NCI-H1930 (cell line): ENCODE measurements around the gene ANKEF1.
"Not testable (repeated sequence)": the region's sequence is repeated elsewhere in the genome, so short reads cannot be mapped to it uniquely, and the experiment has no call there.

Experiments
- DNase-seq, 2 experiments: peaks; one replicate each; lab custom pipeline; 2025; lab: John Stamatoyannopoulos, UW

Gene ANKEF1

DNA sequence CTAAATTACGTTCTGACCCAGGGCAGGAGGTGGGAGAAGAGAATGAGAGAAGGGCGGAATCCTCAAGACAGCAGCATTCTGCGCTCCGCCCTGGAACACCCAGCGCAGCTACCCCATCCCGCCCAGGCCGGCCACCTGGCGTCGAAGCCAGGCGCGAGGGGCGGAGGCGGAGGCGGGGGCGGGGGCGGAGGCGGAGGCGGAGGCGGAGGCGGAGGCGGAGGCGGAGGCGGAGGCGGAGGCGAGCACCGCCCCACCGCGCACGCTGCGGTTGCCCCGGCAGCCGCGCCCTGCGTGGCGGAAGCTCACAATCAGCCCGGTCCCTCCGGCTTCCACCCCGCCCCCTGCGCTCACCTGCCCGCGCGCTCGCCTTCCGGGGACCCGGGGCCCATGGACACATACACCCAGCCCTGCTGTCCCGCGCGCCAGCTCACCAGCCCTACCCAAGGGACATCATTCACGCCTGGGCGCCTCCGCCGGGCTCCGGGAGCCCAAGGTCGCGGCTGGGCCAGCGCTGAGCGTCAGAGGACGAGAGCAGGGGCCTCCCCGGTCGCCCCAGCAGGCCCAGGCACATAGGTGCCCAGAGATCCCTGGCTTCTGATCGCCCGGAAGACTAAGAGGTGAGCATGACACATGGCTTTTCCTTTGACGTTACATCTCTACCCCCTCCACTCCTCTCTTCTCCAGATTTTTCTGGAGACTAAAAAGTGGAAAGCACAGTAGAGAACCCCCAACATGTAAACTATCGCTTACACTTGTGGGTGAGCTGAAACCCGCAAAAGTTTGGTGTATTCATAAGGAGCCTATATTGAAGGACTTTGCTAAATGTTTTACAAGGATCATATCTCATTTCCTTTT is at the start of gene ANKEF1:
Gene ANKEF1 (plus strand): TSS at position 271 of the 855 bp plus-strand sequence. CDS start 3,315 bp downstream, outside the sequence.
- peak; percentile 75 to 80 for DNase-seq

DNA sequence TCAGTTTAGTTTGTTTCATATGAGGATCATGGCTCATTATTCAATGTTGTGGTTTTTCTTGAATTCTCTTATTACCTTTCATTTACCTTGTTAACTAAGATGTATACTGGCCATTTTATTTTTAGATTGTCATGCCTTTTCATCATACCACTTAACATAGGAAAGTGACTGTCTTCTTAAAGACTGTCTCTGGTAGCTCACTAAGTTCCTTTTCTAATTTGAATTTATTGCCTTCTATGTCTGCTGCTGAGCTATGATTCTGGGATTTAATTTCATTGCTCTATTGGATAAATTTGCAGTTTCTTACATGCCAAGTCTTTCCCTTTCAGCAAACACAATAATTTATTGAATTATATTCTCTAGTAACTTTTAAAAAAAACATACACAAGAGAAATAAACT is 49.5 kb upstream of the ANKEF1 start:
- DNase-seq, result no peak

DNA sequence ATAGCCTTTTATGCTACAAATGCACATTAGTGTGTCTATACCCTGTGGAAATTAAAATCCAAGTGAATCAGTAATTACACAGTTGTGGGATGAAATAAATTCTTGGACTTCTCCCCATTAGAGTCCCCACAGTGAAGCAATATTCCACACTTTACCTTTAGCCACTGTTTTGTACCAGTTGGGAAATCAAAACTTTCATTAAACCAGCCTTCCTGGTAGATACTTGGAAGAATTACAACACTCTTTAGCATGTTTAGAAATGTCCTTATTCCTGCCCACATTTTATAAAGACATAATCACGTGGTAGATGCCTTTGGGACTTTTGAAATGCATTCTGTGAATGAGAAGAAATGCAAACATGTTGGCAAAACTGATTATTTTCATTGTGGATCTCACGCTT is 49.0 kb upstream of the ANKEF1 start:
- DNase-seq, result no peak

DNA sequence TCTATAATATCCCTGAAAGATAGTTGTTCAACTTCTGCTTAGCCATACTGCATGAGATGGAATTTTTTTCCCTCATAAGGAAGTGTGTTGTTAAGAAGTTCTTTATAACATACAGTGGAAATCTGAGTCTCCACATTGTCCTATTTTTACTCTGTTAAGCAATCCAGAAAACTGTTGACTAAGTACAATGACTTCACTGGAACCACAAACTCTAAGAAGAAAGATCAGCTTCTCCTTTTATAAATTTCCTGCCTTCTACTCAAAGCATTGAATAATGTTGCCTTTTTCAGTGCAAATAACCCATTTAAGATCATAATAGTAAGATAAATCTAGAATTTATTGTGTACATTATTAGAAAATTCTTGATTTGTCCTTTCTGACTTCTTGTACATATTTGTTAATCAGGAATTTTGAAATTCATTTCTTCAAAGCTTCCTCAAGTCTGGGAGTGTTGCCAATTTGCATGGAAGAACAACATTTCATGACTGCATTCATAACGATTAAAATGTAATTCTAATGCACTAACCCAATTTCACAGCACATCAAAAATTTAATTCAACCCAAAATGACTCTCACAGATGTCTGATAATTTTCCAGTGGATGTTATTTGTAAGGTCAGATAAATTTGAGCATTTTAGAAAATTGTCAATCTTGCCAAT is 45.6 kb upstream of the ANKEF1 start:
- DNase-seq, result no peak

DNA sequence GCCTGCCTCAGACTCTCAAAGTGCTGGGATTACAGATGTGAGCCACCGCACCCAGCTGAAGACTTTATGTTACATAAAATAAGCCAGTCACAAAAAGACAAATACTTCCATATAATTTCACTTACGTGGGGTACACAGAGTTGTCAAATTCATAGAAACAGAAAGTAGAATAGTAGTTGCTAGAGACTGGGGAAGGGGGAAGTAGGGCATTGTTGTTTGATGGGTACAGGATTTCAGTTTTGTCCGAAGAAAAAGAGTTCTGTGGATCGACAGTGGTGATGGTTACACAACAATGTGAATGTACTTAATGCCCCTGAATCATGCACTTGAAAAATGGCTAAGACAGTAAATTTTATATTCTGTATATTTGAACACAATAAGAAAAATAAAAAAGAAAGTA is 41.6 kb upstream of the ANKEF1 start:
- DNase-seq, result no peak

DNA sequence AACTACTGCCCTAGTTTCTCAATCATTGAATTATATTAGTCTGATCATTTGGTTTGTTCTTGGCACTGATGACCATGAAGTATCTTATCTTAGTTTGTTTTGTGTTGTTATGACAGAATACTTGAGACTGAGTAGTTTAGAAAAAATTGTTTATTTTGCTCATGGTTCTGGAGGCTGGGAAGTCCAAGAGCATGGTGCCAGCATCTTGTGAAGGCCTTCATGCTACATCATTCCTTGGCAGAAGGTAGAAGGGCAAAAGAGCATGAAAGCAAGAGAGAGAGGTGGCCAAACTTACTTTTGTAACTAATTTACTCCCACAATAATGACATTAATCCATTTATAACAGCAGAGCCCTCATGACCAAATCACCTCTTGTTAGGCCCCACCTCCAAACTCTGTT is 40.1 kb upstream of the ANKEF1 start:
- DNase-seq, result no peak

DNA sequence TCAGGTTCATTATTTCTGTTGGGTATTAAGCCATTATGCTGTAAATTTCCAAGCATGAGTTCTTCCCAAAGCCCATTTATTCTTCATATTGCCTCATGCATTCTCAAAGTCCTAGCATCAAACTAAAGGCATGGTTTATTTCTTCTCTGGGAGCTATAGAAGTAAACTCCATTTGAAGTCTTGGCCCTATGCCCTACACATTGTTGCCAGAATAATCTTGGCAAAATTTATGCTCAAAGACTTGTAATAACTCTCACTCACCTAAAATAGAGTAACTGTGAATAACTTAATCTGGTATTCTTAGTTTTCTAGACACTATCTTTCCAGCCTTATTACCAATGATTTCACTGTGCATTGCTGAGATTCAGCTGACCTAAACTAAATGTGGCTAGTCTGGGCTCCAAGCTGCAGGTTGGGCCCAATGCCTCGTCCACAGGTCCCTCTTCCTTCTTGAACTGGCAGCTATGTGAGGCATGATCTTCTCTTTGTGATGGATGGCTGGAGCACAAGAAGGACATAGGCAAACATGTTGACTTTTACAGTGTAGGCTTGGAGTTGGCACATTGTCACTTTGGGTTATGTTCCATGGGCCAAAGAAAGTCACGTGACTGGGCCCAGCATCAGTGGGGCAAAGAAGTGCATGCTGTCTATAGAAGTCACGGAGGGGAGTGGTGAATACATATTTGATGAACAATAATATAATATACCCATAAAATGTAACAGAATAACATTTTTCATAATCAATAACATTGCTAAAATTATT is 39.1 kb upstream of the ANKEF1 start:
- DNase-seq, result no peak

DNA sequence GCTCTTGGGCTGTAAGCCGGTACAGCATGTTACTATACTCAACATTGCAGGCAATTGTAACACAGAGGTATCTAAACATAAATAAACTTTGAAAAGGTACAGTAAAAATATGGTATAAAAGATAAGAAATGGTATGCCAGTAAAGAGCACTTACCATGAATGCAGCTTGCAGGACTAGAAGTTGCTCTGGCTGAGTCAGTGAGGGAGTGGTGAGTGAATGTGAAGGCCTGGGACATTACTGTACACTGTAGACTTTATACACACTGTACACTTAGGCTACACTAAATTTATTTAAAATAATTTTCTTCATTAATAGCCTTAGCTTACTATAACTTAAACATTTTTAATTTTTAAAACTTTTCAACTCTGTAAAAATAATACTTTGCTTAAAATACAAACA is 37.8 kb upstream of the ANKEF1 start:
- no peak for DNase-seq

DNA sequence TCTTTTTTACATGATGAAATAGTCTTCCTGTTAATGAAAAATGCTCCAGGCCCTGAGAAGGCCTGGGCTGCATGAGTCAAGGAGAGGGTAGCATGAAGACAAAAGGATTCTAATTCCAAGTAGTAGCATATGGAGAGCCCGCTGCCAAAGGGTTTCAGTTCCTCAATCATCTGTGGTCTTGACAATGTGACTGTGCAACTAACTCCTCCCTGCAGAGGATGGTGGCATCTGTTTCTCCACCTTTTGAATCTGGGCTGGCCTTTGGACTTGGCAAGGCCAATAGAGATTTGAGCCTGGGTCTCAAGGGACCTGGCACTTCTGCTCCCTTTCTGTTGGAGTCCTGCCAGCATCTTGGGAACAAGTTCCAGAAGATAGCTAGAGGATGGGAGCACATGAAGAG is 35.1 kb upstream of the ANKEF1 start:
- no peak for DNase-seq

DNA sequence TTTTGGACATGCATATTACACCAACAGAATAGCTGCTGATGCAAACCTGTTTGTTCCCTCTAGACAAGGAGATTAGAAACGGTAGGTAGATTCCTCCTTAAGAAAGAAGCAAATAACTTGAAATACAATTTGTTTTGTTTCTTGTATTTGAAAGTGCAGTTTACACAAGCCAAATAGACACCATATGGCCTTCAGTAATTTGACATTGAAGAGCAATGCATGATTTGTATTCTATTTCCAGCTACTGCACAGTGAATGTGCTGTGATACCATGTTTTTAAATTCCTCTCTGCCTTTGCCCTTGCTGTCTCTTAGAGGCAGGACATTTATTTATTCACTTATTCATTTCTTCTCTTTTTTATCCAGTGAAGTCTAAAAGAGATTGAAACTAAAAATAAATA is 31.9 kb upstream of the ANKEF1 start:
- no peak for DNase-seq

DNA sequence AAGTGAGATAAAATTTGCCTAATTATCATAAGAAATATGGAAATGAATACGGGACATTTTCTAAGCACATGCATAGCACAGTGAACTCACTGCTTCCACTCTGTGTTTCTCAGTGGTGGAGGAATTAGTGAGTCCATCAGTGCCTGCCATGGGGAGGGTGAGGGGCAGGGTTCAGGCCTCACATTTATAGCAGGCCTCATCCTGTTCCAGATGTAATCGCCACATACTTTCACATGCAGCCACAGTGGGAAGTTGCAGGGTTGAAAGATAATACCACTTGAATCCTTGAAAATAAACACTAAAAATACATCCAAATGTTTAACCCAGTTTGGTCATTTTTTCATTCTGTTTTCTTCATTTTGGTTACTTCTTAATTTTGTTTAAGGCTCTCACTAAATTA is 29.9 kb upstream of the ANKEF1 start:
- no peak for DNase-seq

DNA sequence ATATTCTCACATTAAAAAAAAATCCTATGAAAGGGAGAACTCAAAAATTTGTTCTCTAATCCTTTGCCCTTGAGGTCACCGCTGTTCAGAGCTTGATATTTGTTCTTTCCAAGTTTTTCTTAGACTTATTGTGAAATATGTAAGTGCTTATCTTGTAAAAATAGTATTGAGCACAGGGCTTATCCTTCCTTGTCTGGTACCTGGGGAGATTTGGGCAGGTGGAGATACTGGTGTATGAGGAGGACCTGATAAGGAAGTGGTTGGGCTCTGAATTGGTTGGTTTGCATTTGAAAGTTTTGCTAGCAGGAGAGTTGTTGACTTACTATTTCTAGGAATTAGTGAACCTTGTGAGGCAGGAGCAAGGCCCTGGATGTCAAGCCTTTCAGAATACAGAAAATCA is 28.9 kb upstream of the ANKEF1 start:
- DNase-seq, result no peak

DNA sequence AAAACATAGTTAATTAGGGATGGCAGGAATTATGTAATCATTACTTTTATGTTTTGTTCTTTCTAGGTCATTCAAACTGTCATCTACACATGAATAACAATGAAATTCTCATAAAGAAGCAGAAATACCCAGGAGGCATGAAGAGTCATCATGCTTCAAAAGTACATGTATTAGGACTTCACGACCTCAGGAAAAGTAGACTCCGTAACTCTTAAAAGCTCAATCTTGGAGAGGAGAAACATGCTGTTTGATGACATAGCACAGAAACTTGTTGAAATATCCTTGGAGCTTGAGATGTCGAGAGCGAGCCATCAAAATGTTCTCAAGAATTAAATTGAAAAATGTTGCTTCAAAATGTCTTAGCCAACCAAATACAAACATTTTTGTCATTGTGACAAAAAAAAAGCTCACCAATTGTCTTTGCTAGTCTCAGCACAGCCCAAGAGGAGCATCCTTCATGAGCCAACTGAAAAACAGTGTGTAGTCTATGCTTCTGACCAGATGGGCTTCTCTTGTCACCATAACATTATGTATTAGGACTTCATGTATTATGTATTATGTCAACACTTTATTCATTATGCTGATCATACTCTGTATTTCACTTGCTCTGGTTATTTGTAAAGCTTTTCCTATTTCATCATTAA is 28.2 kb upstream of the ANKEF1 start:
- no peak for DNase-seq

DNA sequence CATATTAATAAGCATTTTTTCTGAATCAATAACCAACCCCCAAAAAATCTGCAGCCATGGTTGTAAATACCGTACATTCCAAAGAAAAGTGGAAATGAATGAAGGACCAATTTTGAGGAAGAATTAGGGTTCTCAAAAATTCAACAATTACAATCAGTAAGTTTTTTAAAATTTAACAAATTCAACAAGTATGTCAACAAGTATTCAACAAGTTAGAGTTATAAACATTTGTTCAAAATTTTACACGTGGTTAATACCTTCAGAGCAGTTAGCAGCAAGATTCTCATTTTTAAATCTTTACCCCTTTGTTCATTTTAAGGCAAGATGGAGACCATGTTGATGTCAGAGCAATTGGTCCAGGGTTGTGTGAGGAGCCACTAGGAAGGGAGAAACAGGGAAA is 27.6 kb upstream of the ANKEF1 start:
- DNase-seq, result no peak

DNA sequence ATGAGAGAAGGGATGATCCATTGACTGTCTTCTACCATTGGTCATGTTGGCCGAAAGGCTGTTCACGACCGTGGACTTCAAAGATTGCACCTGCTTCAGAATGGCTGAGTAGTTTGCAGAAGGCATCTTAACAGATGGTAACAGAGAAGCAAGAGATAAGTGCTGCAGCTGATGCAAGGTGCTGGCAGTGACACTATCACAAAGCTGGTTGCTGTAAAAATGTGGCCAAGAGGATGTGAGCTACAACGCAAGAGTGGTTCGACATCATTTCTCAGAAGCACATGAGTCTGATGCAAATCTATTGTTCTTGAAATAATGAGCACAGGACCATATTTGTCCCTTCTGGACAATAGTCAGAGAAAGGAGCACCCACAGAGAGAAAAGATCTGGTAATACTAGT is 27.0 kb upstream of the ANKEF1 start:
- no peak for DNase-seq

DNA sequence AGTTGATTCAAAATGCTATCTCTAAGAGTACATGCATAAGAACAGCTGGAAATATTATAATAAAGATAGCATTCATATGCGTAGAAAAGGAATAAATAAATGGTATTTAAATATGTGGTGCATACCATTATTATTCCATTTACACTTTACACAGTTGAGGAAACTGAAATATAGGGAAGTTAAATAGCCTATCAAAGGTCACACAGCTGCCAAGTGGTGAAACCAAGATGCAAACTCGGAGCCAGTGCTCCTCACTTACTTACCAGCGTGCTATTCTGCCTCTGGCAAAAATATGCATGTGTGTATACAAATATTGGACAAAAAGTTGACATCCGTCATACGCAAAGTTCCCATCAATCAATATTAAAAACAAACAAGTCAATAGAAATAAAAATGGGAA is 22.3 kb upstream of the ANKEF1 start:
- DNase-seq, result no peak

DNA sequence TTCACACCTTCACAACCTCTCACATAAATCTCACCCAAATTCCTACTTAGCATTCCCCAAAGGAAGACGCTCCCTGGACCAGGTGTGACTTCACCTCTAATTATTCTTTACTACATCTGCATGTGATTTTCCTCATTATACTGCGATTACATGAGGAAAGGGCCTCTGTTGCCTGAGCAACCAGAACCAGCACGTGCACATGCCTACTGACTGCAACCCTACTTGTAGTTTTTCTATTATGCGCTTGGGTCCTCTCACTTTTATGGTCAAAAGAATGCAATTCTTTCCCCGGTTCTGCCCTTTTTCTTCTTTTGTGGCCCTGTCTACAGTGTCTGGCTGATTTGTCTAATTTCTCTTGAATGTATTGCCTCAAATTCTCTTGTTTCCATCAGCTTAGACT is 20.4 kb upstream of the ANKEF1 start:
- peak in 1 of 2 experiments; percentile 4 for DNase-seq

DNA sequence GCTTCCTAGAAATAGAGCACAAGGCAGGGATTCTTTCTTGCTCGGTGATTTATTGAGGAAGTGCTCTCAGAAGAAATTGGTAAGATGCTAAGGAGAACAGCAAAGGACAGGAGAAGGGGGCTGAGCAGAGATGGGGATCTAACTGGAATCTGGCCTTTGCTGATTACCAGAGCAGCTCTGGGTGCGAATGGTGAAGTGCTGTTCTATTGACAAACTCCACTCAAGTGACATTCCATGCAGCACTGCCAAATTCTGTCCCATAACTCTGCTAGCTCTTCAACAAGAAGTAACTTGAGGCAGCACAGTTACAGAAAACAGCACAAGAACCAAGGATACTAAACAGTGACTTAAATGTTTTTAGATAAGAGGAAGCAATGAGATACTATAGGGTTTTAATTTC is 13.8 kb upstream of the ANKEF1 start:
- DNase-seq, result no peak

DNA sequence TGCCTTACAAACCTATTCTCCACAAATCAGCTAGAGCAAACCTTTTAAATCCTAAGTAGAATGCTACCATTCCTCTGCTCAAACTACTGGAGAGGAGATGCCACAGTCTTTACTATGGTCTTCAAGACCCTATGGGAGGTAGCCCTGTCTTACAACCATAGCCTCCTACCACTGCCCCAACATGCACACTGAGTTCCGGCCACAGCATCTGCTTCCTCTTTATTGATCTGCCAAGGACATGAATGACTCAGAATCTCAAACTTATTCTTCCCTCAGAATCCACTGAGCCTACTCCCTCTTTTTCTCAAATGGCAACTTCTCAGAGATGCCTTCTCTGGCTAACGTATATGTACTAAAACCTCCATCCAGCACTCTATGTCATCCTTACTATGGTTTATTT is 12.2 kb upstream of the ANKEF1 start:
- DNase-seq, result no peak

DNA sequence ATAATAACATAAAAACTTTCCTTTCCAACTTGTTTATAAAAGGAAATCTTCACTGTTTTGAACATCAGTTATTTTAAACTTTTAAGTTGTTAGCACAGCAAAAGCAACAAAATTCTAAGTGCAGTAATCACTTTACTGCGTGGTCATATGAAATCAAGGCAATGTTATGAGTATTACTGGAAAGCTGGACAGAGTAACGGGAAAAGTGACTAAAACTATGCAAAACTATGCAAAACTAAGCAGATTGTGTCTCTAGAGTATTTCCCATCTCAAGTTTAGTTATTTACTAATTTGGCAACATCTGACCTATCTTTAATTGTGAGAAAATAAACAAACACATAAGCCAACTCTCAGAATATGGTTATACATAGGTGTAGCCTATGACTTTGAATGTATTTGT is 10.9 kb upstream of the ANKEF1 start:
- DNase-seq, result no peak

DNA sequence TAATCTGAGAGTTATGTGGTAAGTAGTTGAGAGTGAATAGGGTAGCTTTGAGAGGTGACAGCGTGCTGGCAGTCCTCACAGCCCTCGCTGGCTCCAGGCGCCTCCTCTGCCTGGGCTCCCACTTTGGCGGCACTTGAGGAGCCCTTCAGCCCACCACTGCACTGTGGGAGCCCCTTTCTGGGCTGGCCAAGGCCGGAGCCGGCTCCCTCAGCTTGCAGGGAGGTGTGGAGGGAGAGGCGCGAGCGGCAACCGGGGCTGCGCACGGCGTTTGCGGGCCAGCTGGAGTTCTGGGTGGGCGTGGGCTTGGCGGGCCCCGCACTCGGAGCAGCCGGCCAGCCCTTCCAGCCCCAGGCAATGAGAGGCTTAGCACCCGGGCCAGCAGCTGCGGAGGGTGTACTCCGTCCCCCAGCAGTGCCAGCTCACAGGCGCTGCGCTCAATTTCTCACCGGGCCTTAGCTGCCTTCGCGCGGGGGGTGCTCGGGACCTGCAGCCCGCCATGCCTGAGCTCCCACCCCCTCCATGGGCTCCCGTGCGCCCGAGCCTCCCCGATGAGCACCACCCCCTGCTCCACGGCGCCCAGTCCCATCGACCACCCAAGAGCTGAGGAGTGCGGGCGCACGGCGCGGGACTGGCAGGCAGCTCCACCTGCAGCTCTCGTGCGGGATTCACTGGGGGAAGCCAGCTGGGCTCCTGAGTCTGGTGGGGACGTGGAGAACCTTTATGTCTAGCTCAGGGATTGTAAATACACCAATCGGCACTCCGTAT is 3.2 kb upstream of the ANKEF1 start:
- not testable (repeated sequence) for DNase-seq

DNA sequence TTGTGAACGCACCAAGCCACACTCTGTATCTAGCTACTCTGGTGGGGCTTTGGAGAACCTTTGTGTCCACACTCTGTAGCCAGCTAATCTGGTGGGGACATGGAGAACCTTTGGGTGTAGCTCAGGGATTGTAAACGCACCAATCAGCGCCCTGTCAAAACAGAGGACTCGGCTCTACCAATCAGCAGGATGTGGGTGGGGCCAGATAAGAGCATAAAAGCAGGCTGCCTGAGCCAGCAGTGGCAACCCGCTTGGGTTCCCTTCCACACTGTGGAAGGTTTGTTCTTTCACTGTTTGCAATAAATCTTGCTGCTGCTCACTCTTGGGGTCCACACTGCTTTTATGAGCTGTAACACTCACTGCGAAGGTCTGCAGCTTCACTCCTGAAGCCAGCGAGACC is 2.5 kb upstream of the ANKEF1 start:
- DNase-seq, result not testable (repeated sequence)
